IMR-90 (cell line): ENCODE data around the gene HOMER3.

ENCODE experiments used
- CTCF ChIP-seq: conservative IDR thresholded peaks from 2 replicates; pipeline ENCODE4 v1.5.1; 2012; ENCODE audit warnings: mild to moderate bottlenecking, low read depth, low read length, improper control_type of control experiment
- POLR2A ChIP-seq: IDR thresholded peaks from 2 replicates; pipeline ENCODE4 v1.6.1; 2012; ENCODE audit warnings: mild to moderate bottlenecking, low read depth, low read length
- RCOR1 ChIP-seq: IDR thresholded peaks from 2 replicates; pipeline ENCODE4 v1.6.1; 2012; ENCODE audit warnings: mild to moderate bottlenecking, low read length, improper control_type of control experiment; ENCODE audit not compliant: insufficient replicate concordance
- SMC3 ChIP-seq: fragments of 150-350 bp; IDR thresholded peaks from 2 replicates; pipeline ENCODE4 v1.6.1; 2016; ENCODE audit warnings: low read depth, mild to moderate bottlenecking, antibody characterized with exemption, low read length, moderate library complexity

GRCh38 chr19:18899624-18900560 lies 41.1 kb downstream of the HOMER3 start:
- TF ChIP-seq POLR2A (no peak), RCOR1 (no peak), CTCF (no peak), SMC3 (no peak)
